Ishikawa (cell line): ENCODE measurements around the gene RUFY3.

Experiments used
- CEBPB ChIP-seq: IDR thresholded peaks from 2 replicates; pipeline ENCODE4 v1.6.1; 2012
- CREB1 ChIP-seq: IDR thresholded peaks from 2 replicates; pipeline ENCODE4 v1.6.1; 2012; ENCODE audit warnings: low read depth
- EGR1 ChIP-seq: IDR thresholded peaks from 2 replicates; pipeline ENCODE4 v1.6.1; 2012
- EP300 ChIP-seq: IDR thresholded peaks from 2 replicates; pipeline ENCODE4 v1.6.1; 2012; ENCODE audit warnings: borderline replicate concordance
- FOXM1 ChIP-seq: IDR thresholded peaks from 2 replicates; pipeline ENCODE4 v1.6.1; 2012; ENCODE audit warnings: low read depth, borderline replicate concordance
- NFIC ChIP-seq: IDR thresholded peaks from 2 replicates; pipeline ENCODE4 v1.6.1; 2012
- RAD21 ChIP-seq: IDR thresholded peaks from 2 replicates; pipeline ENCODE4 v1.6.1; 2012; ENCODE audit warnings: low read depth
- REST ChIP-seq: IDR thresholded peaks from 2 replicates; pipeline ENCODE4 v1.6.1; 2012; ENCODE audit warnings: low read depth, mild to moderate bottlenecking
- TAF1 ChIP-seq: IDR thresholded peaks from 2 replicates; pipeline ENCODE4 v1.6.1; 2012; ENCODE audit warnings: low read depth, mild to moderate bottlenecking
- TCF12 ChIP-seq: IDR thresholded peaks from 2 replicates; pipeline ENCODE4 v1.6.1; 2012; ENCODE audit warnings: low read depth
- TEAD4 ChIP-seq: IDR thresholded peaks from 2 replicates; pipeline ENCODE4 v1.6.1; 2012
- USF1 ChIP-seq: IDR thresholded peaks from 2 replicates; pipeline ENCODE4 v1.6.1; 2012
- YY1 ChIP-seq: IDR thresholded peaks from 2 replicates; pipeline ENCODE4 v1.6.1; 2012; ENCODE audit warnings: low read depth
- ZBTB7A ChIP-seq: IDR thresholded peaks from 2 replicates; pipeline ENCODE4 v1.6.1; 2012; ENCODE audit warnings: low read depth
- TF ChIP-seq, protein P1 (sequence below): IDR thresholded peaks from 2 replicates; pipeline ENCODE4 v1.6.1; 2012

The RUFY3 gene

DNA sequence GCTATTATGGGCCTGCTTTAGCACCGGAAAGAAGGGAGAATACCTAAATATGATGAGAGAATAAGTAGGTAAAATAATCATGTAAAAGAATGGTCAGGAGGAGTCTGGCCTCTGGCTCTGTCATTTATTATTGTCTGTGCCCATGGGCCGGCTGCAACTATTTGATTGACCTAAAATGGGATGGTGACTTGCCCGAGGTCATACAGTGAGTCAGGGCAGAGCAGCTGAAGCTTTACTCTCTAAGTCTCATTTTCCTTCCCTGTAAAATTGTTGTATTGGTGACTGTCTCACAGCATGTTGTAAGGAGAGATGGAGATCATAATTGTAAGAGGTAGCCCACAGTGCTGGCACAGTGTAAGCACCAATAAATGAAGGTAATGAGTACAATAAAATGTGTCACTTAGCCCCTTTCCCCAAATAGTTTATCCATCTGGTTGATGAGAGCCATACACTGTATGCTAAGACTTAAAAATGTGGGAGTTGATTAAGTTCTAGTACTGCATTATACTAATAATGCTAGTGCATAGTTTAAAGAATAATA, 39.6 kb downstream of the RUFY3 start:
- no peak for TF ChIP-seq ZBTB7A

GRCh38 chr4:70765368-70765767, 43.6 kb downstream of the RUFY3 start:
- TF ChIP-seq EP300 (no peak), CEBPB (no peak), USF1 (no peak), TCF12 (no peak), TAF1 (no peak), ZBTB7A (no peak), REST (no peak), TEAD4 (no peak), NFIC (no peak), RAD21 (no peak)
- TF ChIP-seq, protein P1, sequence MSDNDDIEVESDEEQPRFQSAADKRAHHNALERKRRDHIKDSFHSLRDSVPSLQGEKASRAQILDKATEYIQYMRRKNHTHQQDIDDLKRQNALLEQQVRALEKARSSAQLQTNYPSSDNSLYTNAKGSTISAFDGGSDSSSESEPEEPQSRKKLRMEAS = no peak

- TF ChIP-seq RAD21 = no peak
- TF ChIP-seq TCF12 = no peak
- TF ChIP-seq, protein P1 = no peak
- TF ChIP-seq TAF1 = no peak
- no peak for TF ChIP-seq USF1
- no peak for TF ChIP-seq FOXM1
- no peak for TF ChIP-seq NFIC
- no peak for TF ChIP-seq CEBPB
- no peak for TF ChIP-seq CREB1
- no peak for TF ChIP-seq REST
- TF ChIP-seq TEAD4 = no peak
- TF ChIP-seq EGR1 = no peak
- TF ChIP-seq EP300 = no peak
Observed at GRCh38 chr4:70768301-70768948, 46.7 kb downstream of the RUFY3 start.

GRCh38 chr4:70772929-70773555, 51.3 kb downstream of the RUFY3 start:
- no peak for TF ChIP-seq NFIC
- TF ChIP-seq FOXM1 = no peak
- no peak for TF ChIP-seq EGR1
- TF ChIP-seq TEAD4 = no peak
- TF ChIP-seq TCF12 = no peak
- TF ChIP-seq TAF1 = no peak
- no peak for TF ChIP-seq ZBTB7A
- TF ChIP-seq, protein P1 = no peak
- no peak for TF ChIP-seq RAD21
- TF ChIP-seq REST = no peak
- no peak for TF ChIP-seq YY1
